ENCODE data around the gene BMAL1.

The BMAL1 gene

GRCh38 chr11:13405220-13405619 lies 127.6 kb downstream of the BMAL1 start:
- no peak for TF ChIP-seq CTCF (IDR thresholded peaks at IDR 0.05; ENCODE audit: low read length, missing control alignments)
- H3K4me3 ChIP-seq (replicated peaks; ENCODE audit: low read depth, low read length) = no peak overlapping the region
- no peak for DNase-seq (ENCODE audit: low read depth)

DNA sequence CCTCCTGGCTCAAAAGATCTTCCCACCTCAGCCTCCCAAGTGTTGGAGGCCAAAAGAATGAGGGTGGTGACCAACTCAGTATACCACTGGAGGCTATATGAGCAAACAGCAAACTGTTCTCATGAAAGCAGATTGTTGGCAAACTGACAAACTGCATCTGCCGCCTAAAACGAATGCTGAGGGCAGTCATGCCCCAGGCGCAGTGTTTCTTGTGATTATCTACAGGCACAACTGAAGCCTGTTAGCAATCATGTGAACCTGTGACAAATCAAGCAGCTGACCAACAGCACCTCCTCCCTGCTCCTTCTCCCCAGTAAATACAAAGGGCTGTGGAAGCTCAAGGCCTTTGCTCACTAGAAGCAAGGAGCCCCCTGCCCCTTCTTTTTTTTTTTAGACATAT lies 137.6 kb downstream of the BMAL1 start:
- H3K4me3 ChIP-seq (replicated peaks; ENCODE audit: low read depth, low read length) = no peak overlapping the region
- no peak for TF ChIP-seq CTCF (IDR thresholded peaks at IDR 0.05; ENCODE audit: low read length, missing control alignments)
- no peak for DNase-seq (ENCODE audit: low read depth)

GRCh38 chr11:13421561-13421960 lies 144.0 kb downstream of the BMAL1 start:
- no peak for TF ChIP-seq CTCF (IDR thresholded peaks at IDR 0.05; ENCODE audit: low read length, missing control alignments)
- H3K4me3 ChIP-seq (replicated peaks; ENCODE audit: low read depth, low read length) = no peak overlapping the region
- no peak for DNase-seq (ENCODE audit: low read depth)

DNA sequence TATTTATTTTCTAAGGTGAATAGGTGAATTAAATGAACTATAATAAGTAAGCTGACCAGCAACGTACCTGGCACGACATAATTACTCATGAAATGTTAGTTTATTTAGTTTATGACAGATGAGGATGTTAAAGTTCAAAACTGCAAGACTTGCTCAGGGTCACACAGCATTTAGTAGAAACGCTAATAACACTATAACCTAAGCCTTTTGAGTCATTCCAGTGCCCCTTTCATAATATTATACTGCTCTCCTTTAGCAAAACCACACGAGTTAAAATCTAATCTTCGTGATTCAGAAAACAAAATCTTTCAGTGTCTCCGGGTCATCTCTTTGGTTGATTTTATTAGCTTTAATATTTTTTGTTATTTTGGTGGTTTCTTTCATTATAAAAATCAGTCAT lies 145.8 kb downstream of the BMAL1 start:
- no peak for DNase-seq (ENCODE audit: low read depth)
- no peak overlapping the region for H3K4me3 ChIP-seq (replicated peaks; ENCODE audit: low read depth, low read length)
- TF ChIP-seq CTCF (IDR thresholded peaks at IDR 0.05; ENCODE audit: low read length, missing control alignments) = no peak

DNA sequence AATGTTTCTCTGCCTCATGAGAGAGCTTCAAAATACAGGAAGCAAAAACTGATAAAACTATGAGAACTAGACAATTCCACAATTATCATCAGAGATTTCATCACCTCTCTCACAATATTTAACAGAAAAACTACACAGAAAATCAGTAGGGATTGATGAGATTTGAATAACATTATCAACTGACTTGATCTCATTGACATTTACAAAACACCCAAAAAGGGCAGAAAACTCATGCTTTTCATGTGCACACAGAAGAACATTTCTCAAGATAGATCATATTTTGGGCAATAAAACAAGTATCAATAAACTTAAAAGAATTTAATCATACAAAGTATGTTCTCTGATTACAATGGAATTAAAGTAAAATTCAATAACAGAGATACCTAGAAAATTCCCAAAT lies 149.8 kb downstream of the BMAL1 start:
- TF ChIP-seq CTCF (IDR thresholded peaks at IDR 0.05; ENCODE audit: low read length, missing control alignments) = no peak
- H3K4me3 ChIP-seq (replicated peaks; ENCODE audit: low read depth, low read length) = no peak overlapping the region
- DNase-seq (ENCODE audit: low read depth) = no peak

DNA sequence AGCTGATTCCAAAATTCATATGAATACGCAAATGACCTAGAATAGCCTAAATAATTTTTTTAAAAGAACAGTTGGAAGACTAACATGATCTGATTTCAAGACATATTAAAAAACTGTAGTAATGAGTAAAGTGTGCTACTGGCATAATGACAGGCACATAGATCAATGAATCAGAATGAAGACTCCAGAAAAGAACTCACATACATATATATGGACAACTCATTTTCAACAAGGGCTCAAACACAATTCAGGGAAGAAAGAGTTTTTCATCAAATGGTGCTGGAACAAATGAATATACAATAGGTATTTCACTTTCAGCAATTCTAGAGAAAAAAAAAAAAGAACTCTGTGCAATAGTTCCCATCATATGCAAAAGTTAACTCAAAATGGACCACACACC lies 151.7 kb downstream of the BMAL1 start:
- no peak for TF ChIP-seq CTCF (IDR thresholded peaks at IDR 0.05; ENCODE audit: low read length, missing control alignments)
- no peak for DNase-seq (ENCODE audit: low read depth)
- H3K4me3 ChIP-seq (replicated peaks; ENCODE audit: low read depth, low read length) = no peak overlapping the region

DNA sequence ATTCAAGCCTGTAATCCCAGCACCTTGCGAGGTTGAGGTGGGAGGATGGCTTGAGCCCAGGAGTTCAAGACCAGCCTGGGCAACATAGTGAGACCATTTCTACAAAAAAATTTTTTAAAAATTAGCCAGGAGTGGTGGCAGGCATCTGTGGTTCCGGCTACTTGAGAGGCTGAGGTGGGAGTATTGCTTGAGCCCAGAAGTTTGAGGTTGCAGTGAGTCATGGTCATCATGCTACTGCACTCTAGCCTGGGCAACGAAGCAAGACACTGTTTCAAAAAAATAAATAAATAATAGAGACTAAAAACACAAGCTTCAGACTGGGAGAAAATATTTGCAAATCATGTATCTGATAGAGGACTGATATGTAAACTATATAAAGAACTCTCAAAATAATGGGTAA lies 152.2 kb downstream of the BMAL1 start:
- TF ChIP-seq CTCF (IDR thresholded peaks at IDR 0.05; ENCODE audit: low read length, missing control alignments) = no peak
- no peak for DNase-seq (ENCODE audit: low read depth)

More for the DNA sequence above, 152.2 kb downstream of the BMAL1 start:
- no peak overlapping the region for H3K4me3 ChIP-seq (replicated peaks; ENCODE audit: low read depth, low read length)
